Measurements from ENCODE around the gene DIAPH2. TPM values are rescaled to one million over a fixed set of nuclear protein-coding genes. Genes with fewer than 3 reads are reported as not detected.

The DIAPH2 gene
- total and polyA plus RNA-seq, 2 of the 13 experiments (the other 11 are each of a cell fraction or from before 2014, with no cell fraction given), result 2.1 to 8.5 TPM

DNA sequence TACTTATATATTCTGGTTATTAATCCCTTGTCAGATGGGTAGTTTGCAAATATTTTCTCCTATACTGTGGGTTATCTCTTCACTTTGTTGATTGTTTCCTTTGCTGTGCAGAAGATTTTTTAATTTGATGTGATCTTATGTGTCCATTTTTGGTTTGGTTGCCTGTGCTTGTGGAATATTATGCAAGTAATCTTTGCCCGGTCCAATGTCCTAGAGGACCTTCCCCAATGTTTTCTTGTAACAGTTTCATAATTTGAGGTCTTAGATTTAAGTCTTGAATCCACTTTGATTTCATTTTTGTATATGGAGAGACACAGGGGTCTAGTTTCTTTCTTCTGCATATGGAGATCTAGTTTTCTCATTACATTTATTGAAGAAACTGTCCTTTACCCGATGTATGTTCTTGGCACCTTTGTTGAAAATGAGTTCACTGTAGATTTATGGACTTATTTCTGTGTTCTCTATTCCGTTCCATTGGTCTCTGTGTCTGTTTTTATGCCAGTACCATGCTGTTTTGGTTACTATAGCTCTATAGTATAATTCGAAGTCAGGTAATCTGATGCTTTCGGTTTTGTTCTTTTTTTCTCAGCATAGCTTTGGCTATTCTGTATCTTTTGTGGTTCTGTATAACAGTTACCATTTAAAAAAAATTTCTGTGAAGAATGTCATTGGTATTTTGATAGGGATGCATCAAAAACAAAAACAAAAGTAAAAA, 34.7 kb downstream of the DIAPH2 start:
- no peaks in the 10 kb centered on the region for H3K36me3 ChIP-seq (replicated peaks in 1 of 2; ENCODE audit: control insufficient read depth in 1 of 2, insufficient read depth in 2 of 2, low read length in 2 of 2)
- CTCF ChIA-PET (ENCODE audit: low intra/inter-chr PET ratio, low total read pairs), result no interaction called here
- in situ Hi-C loops (cut with HindIII; ENCODE audit: extremely low pct_ligation_motif_present, low pct_unique_long_range_greater_than_20kb) (no loop called here), intact Hi-C loops (cut with micrococcal nuclease; ENCODE audit: unreplicated experiment) (no loop called here)
- H3K79me2 ChIP-seq (ENCODE audit: insufficient read depth, low read length), result no peaks in the 10 kb centered on the region
- no peak overlapping the region for H3K4me3 ChIP-seq (replicated peaks in 1 of 3; ENCODE audit: insufficient read depth in 1 of 3, low read depth in 2 of 3, low read length in 3 of 3)
- FAIRE-seq (no peak), ATAC-seq (no peak), DNase-seq (ENCODE audit: low spot score) (no peak)
- no peak overlapping the region for H3K9ac ChIP-seq (ENCODE audit: insufficient read depth, low read depth, low read length)
- no peak overlapping the region for H2AFZ ChIP-seq (ENCODE audit: low read length)
- no peaks in the 10 kb centered on the region for H3K9me3 ChIP-seq (ENCODE audit: low read length)
- peaks cover 19% of the 10 kb centered on the region for H3K4me1 ChIP-seq (ENCODE audit: insufficient read depth, low read length)
- H3K27me3 ChIP-seq (ENCODE audit: control insufficient read depth in 1 of 2, insufficient read depth in 2 of 2, low read length in 2 of 2), result no peaks in the 10 kb centered on the region
- POLR2A ChIA-PET, result no interaction called here
- H3K4me2 ChIP-seq (ENCODE audit: low read depth, low read length), result no peak overlapping the region
- no peak overlapping the region for H3K27ac ChIP-seq (ENCODE audit: extremely low read length, insufficient read depth, low read length)
- H4K20me1 ChIP-seq (ENCODE audit: insufficient read depth, low read length), result no peaks in the 10 kb centered on the region
- WGBS (ENCODE audit: low lambda C conversion rate), result 94% methylated on average over 5 of the region's 5 CpGs
- no TSS peak for BruUV-seq (replicated peaks)
- TF ChIP-seq ZNF713 (CRISPR knock-in tag; IDR thresholded peaks at IDR 0.05) (no peak), ZNF326 (CRISPR knock-in tag; IDR thresholded peaks at IDR 0.05; ENCODE audit: borderline replicate concordance) (no peak)

DNA sequence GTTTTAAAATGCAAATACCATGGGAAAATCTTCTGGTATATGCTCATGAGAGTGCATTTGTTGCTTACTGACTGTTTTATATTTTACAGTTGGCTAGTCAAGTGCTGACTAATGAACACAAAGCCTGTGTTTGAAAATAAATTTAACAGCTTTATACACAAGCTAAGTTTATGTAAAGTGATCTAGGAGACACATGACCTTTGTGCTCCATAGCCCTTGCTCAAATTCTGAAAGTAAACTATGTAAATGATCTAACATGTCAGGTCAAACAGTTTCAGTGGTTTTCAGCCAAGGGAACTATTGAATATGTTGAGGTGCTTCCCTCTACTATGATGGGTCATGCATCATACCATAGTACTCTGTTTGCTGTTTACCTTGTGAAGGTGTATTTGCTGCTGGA, 36.7 kb downstream of the DIAPH2 start:
- Histone ChIP-seq H3K9ac (ENCODE audit: insufficient read depth, low read depth, low read length) (no peak overlapping the region), H3K4me3 (replicated peaks in 1 of 3; ENCODE audit: insufficient read depth in 1 of 3, low read depth in 2 of 3, low read length in 3 of 3) (no peak overlapping the region), H3K36me3 (replicated peaks in 1 of 2; ENCODE audit: control insufficient read depth in 1 of 2, insufficient read depth in 2 of 2, low read length in 2 of 2) (no peaks in the 10 kb centered on the region), H3K79me2 (ENCODE audit: insufficient read depth, low read length) (no peaks in the 10 kb centered on the region), H3K4me1 (ENCODE audit: insufficient read depth, low read length) (peaks cover 19% of the 10 kb centered on the region), H3K27ac (ENCODE audit: extremely low read length, insufficient read depth, low read length) (no peak overlapping the region), H3K9me3 (ENCODE audit: low read length) (no peaks in the 10 kb centered on the region), H4K20me1 (ENCODE audit: insufficient read depth, low read length) (no peaks in the 10 kb centered on the region), H3K27me3 (ENCODE audit: control insufficient read depth in 1 of 2, insufficient read depth in 2 of 2, low read length in 2 of 2) (no peaks in the 10 kb centered on the region), H3K4me2 (ENCODE audit: low read depth, low read length) (peak overlapping the region; percentile 18; the same call in 1 of the 2 replicates), H2AFZ (ENCODE audit: low read length) (no peak overlapping the region)
- ATAC-seq, result peak; percentile 88
- in situ Hi-C loops (cut with HindIII; ENCODE audit: extremely low pct_ligation_motif_present, low pct_unique_long_range_greater_than_20kb) (no loop called here), intact Hi-C loops (cut with micrococcal nuclease; ENCODE audit: unreplicated experiment) (loop anchor here (5.0 kb wide), 1 partner anchor 39 kb away; the partner anchor contains the start of gene DIAPH2)
- DNase-seq (ENCODE audit: low spot score), result peak; percentile 65
- POLR2A ChIA-PET, result no interaction called here
- peak; percentile 52 for FAIRE-seq
- no TSS peak for BruUV-seq (replicated peaks)
- CTCF ChIA-PET (ENCODE audit: low intra/inter-chr PET ratio, low total read pairs), result no interaction called here
- TF ChIP-seq PPARG (CRISPR knock-in tag; conservative IDR thresholded peaks at IDR 0.05) (peak; percentile 53; the same call in 1 of the 2 replicates), GATAD2A (CRISPR knock-in tag; IDR thresholded peaks at IDR 0.05) (peak; percentile 38; the same call in 1 of the 2 replicates), SOX13 (IDR thresholded peaks at IDR 0.05) (no peak), SOX13 (CRISPR knock-in tag; conservative IDR thresholded peaks at IDR 0.05 in 1 of 2, IDR thresholded peaks at IDR 0.05 in 1 of 2) (peak in 1 of 2 experiments; percentile 15; a peak in 1 of 4 replicates), SAP130 (CRISPR knock-in tag; IDR thresholded peaks at IDR 0.05; ENCODE audit: low read depth) (peak; percentile 33; the same call in 1 of the 2 replicates), ZNF570 (CRISPR knock-in tag; IDR thresholded peaks at IDR 0.05; ENCODE audit: borderline replicate concordance) (no peak), RARA (CRISPR knock-in tag; IDR thresholded peaks at IDR 0.05) (peak; percentile 32; the same call in 1 of the 2 replicates), EP300 (IDR thresholded peaks at IDR 0.05; ENCODE audit: low read depth in 2 of 2, low read length in 2 of 2) (0 out of 4 replicates have a peak, but pooled peaks of 1 of the 2 experiments have one; percentile 19), EP300 (CRISPR knock-in tag; IDR thresholded peaks at IDR 0.05; ENCODE audit: borderline replicate concordance) (no peak), MTA3 (CRISPR knock-in tag; IDR thresholded peaks at IDR 0.05) (no peak), ZNF552 (CRISPR knock-in tag; IDR thresholded peaks at IDR 0.05; ENCODE audit: borderline replicate concordance) (no peak), SATB2 (CRISPR knock-in tag; IDR thresholded peaks at IDR 0.05) (no peak), ZNF615 (CRISPR knock-in tag; IDR thresholded peaks at IDR 0.05; ENCODE audit: borderline replicate concordance) (no peak), RXRB (CRISPR knock-in tag; IDR thresholded peaks at IDR 0.05; ENCODE audit: borderline replicate concordance) (peak; percentile 22; the same call in 1 of the 2 replicates)
- TF ChIP-seq, protein P1, sequence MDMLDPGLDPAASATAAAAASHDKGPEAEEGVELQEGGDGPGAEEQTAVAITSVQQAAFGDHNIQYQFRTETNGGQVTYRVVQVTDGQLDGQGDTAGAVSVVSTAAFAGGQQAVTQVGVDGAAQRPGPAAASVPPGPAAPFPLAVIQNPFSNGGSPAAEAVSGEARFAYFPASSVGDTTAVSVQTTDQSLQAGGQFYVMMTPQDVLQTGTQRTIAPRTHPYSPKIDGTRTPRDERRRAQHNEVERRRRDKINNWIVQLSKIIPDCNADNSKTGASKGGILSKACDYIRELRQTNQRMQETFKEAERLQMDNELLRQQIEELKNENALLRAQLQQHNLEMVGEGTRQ (IDR thresholded peaks at IDR 0.05; ENCODE audit: low read depth, low read length), result no peak
- TF ChIP-seq, protein P1 (CRISPR knock-in tag; IDR thresholded peaks at IDR 0.05; ENCODE audit: borderline replicate concordance), result no peak

All from HepG2 (cell line).